Activated B cell treated with CpG ODN at 0.5 μM for 24 hours (primary cell): ENCODE results near the gene MAML3. TPM values are rescaled to one million over a fixed set of nuclear protein-coding genes. Genes with fewer than 3 reads are reported as not detected.

Experiments used
- ATAC-seq: fragments of 200-7000 bp; cut with Tn5 transposase; one replicate; pipeline ENCODE4 v1.10.0; 2021; ENCODE audit warnings: low read depth, mild to moderate bottlenecking, moderate library complexity
- CTCF ChIA-PET: fragments of 350-600 bp; sonication (Branson Sonifier 250); formaldehyde crosslinking; loops from one replicate; lab custom pipeline; 2021; ENCODE audit warnings: antibody characterized with exemption; lab: Charles Lee
- POLR2A ChIA-PET: fragments of 350-600 bp; sonication (Branson Sonifier 250); formaldehyde crosslinking; loops from one replicate; lab custom pipeline; 2021; ENCODE audit warnings: antibody characterized with exemption; lab: Charles Lee
- DNase-seq: peaks from one replicate; pipeline ENCODE4 v3.0.0; 2022
- H3K27ac Mint-ChIP-seq: one replicate; pipeline ENCODE4 v1.8.0; 2020; ENCODE audit warnings: mixed read lengths
- H3K27me3 Mint-ChIP-seq: one replicate; pipeline ENCODE4 v1.8.0; 2021; ENCODE audit warnings: mixed read lengths
- H3K36me3 Mint-ChIP-seq: one replicate; pipeline ENCODE4 v1.8.0; 2021; ENCODE audit warnings: low read depth, mixed read lengths
- H3K4me1 Mint-ChIP-seq: one replicate; pipeline ENCODE4 v1.8.0; 2021; ENCODE audit warnings: mixed read lengths
- H3K4me3 Mint-ChIP-seq: one replicate; pipeline ENCODE4 v1.8.0; 2020; ENCODE audit warnings: mild to moderate bottlenecking, mixed read lengths
- H3K9me3 Mint-ChIP-seq: one replicate; pipeline ENCODE4 v1.8.0; 2020; ENCODE audit warnings: mixed read lengths
- intact Hi-C: fragments of 100-400 bp; cut with micrococcal nuclease; formaldehyde crosslinking; loops from one replicate; pipeline ENCODE4 v1.15.1; 2024
- total RNA-seq: library from RNA; stranded (reverse); gene quantifications from 2 replicates; pipeline ENCODE4 v1.2.3, GENCODE V29; 2022
- TF ChIP-seq, protein P1 (sequence below): fragments of 200-600 bp; IDR thresholded peaks from one replicate; pipeline ENCODE4 v1.8.0; 2022; ENCODE audit warnings: antibody characterized with exemption, mild to moderate bottlenecking

MAML3 gene
- total RNA-seq, 1 donor from 2014 or later = 2.6 TPM

DNA sequence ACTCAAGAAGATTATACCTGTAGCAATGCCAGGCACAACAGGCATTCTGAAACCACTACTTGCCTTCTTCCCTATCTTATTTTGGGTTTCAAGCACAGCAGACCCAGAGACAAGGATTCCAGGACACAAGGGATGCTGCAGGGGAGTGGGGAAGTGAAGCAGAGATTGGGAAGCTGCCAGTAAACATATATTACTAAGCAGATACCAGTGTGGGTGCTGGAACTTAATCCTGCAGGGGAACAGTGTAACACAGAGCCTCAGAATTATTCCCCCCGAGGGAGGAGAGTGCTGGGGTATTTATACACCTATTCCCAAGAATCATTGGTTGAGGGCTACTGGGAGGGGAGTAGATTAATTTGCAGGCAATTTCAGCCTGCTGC is 33.3 kb upstream of the MAML3 start:
- Mint-ChIP-seq H3K27ac (no peak overlapping the region), H3K4me1 (no peaks in the 10 kb centered on the region), H3K4me3 (no peak overlapping the region), H3K9me3 (no peaks in the 10 kb centered on the region), H3K27me3 (peaks cover 20% of the 10 kb centered on the region), H3K36me3 (no peaks in the 10 kb centered on the region)
- TF ChIP-seq, protein P1, sequence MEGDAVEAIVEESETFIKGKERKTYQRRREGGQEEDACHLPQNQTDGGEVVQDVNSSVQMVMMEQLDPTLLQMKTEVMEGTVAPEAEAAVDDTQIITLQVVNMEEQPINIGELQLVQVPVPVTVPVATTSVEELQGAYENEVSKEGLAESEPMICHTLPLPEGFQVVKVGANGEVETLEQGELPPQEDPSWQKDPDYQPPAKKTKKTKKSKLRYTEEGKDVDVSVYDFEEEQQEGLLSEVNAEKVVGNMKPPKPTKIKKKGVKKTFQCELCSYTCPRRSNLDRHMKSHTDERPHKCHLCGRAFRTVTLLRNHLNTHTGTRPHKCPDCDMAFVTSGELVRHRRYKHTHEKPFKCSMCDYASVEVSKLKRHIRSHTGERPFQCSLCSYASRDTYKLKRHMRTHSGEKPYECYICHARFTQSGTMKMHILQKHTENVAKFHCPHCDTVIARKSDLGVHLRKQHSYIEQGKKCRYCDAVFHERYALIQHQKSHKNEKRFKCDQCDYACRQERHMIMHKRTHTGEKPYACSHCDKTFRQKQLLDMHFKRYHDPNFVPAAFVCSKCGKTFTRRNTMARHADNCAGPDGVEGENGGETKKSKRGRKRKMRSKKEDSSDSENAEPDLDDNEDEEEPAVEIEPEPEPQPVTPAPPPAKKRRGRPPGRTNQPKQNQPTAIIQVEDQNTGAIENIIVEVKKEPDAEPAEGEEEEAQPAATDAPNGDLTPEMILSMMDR = no peak
- intact Hi-C loops = no loop called here
- ATAC-seq (no peak), DNase-seq (no peak)
- ChIA-PET CTCF (no interaction called here), POLR2A (no interaction called here)

GRCh38 chr4:140186651-140187315 is 32.8 kb upstream of the MAML3 start:
- H3K4me3 Mint-ChIP-seq = no peak overlapping the region
- H3K36me3 Mint-ChIP-seq = no peaks in the 10 kb centered on the region
- DNase-seq = no peak
- ChIA-PET POLR2A (no interaction called here), CTCF (no interaction called here)
- no peaks in the 10 kb centered on the region for H3K4me1 Mint-ChIP-seq
- peaks cover 20% of the 10 kb centered on the region for H3K27me3 Mint-ChIP-seq
- no peak overlapping the region for H3K27ac Mint-ChIP-seq
- TF ChIP-seq, protein P1 = no peak
- no peak for ATAC-seq
- intact Hi-C loops = no loop called here
- no peaks in the 10 kb centered on the region for H3K9me3 Mint-ChIP-seq

GRCh38 chr4:140186082-140186438 is 32.1 kb upstream of the MAML3 start:
- H3K4me3 Mint-ChIP-seq = no peak overlapping the region
- intact Hi-C loops = no loop called here
- H3K27ac Mint-ChIP-seq = no peak overlapping the region
- TF ChIP-seq, protein P1 = no peak
- CTCF ChIA-PET = no interaction called here
- H3K9me3 Mint-ChIP-seq = no peaks in the 10 kb centered on the region
- H3K4me1 Mint-ChIP-seq = no peaks in the 10 kb centered on the region
- H3K36me3 Mint-ChIP-seq = no peaks in the 10 kb centered on the region
- DNase-seq (no peak), ATAC-seq (no peak)
- peaks cover 20% of the 10 kb centered on the region for H3K27me3 Mint-ChIP-seq
- POLR2A ChIA-PET = no interaction called here

GRCh38 chr4:140185412-140186081 is 31.6 kb upstream of the MAML3 start:
- ATAC-seq = no peak
- Mint-ChIP-seq H3K9me3 (no peaks in the 10 kb centered on the region), H3K4me3 (no peak overlapping the region), H3K4me1 (no peaks in the 10 kb centered on the region), H3K27me3 (peaks cover 20% of the 10 kb centered on the region), H3K27ac (no peak overlapping the region), H3K36me3 (no peaks in the 10 kb centered on the region)
- TF ChIP-seq, protein P1 = no peak
- ChIA-PET POLR2A (no interaction called here), CTCF (no interaction called here)
- no peak for DNase-seq
- intact Hi-C loops = no loop called here

GRCh38 chr4:140183270-140183669 is 29.3 kb upstream of the MAML3 start:
- Mint-ChIP-seq H3K27ac (no peak overlapping the region), H3K36me3 (no peaks in the 10 kb centered on the region), H3K4me1 (no peaks in the 10 kb centered on the region), H3K9me3 (no peaks in the 10 kb centered on the region), H3K27me3 (peaks cover 20% of the 10 kb centered on the region), H3K4me3 (no peak overlapping the region)
- TF ChIP-seq, protein P1 = no peak
- no peak for DNase-seq
- ChIA-PET POLR2A (no interaction called here), CTCF (interaction anchor here (0.7 kb wide), 1 partner anchor 77 kb away, joined by 5 read pairs; no protein-coding TSS in a partner anchor)
- intact Hi-C loops = no loop called here
- no peak for ATAC-seq
